Measurements from ENCODE around the gene ROMO1. TPM values are rescaled to one million over a fixed set of nuclear protein-coding genes. Genes with fewer than 3 reads are reported as not detected.

Gene ROMO1
- total and polyA plus RNA-seq, 2 experiments from 2014 or later = 152 to 881 TPM

DNA sequence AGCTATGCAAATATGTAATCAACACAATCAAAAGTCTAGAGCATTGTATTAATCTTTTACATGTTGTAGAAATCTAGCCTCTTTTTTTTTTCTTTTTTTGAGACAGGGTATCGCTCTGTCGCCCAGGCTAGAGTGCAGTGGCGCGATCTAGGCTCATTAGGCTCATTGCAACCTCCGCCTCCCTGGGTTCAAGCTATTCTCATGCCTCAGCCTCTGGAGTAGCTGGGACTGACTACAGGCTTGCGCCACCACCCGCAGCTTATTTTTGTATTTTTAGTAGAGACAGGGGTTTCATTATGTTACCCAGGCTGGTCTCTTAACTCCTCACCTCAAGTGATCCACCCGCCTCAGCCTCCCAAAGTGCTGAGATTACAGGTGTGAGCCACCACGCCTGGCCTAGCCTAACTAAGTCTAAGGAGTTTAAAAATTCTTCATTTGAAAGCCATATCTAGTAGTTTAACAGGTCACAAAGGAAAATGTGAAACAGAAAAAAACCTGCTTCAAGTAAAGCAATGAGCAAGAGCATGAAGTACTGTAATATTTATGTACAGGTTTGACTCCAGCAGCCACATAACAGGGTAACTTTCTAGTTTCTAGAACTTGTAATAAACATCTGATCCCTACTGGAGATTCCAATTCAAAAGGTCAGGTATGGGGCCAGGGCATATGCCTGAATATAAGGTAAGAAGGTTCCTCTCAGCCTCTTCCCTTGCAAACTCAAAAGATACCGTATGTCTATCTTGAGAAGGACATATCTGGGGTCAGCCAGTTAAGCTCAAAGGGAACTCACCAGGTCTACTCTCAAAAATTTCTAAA is 38.9 kb upstream of the ROMO1 start:
- Histone ChIP-seq H3K27me3 (ENCODE audit: insufficient read depth) (no peaks in the 10 kb centered on the region), H3K4me1 (ENCODE audit: insufficient read depth) (peaks cover 48% of the 10 kb centered on the region), H4K20me1 (replicated peaks; ENCODE audit: insufficient read depth) (peaks cover 80% of the 10 kb centered on the region), H3K27ac (ENCODE audit: low read depth) (peak overlapping the region; percentile 64; the same call in 1 of the 2 replicates), H3K79me2 (replicated peaks; ENCODE audit: insufficient read depth) (peaks cover 94% of the 10 kb centered on the region), H2AFZ (no peak overlapping the region), H3K4me2 (peak overlapping the region; percentile 94), H3F3A (replicated peaks; ENCODE audit: low read depth) (no peaks in the 10 kb centered on the region), H3K36me3 (ENCODE audit: insufficient read depth) (no peaks in the 10 kb centered on the region), H3K9me2 (ENCODE audit: insufficient read depth) (no peaks in the 10 kb centered on the region), H3K4me3 (peak overlapping the region; percentile 95; the same call in 1 of the 2 replicates)
- no peak for TF ChIP-seq POLR2AphosphoS5 (IDR thresholded peaks at IDR 0.05; ENCODE audit: low read depth)
- DNase-seq (ENCODE audit: low spot score) (no peak), ATAC-seq (no peak)
- no peaks in the 10 kb centered on the region for H3K9me3 Mint-ChIP-seq
- peak overlapping the region; percentile 12; the same call in 1 of the 3 replicates for H3K4me3 Mint-ChIP-seq
- peaks cover 9% of the 10 kb centered on the region for H3K27me3 Mint-ChIP-seq (ENCODE audit: insufficient read depth, low read depth, poor library complexity)
- no peak overlapping the region for H3K27ac Mint-ChIP-seq
- H3K4me1 Mint-ChIP-seq = peaks cover 41% of the 10 kb centered on the region; the same call in 2 of the 3 replicates
- peaks cover 11% of the 10 kb centered on the region; the same call in 2 of the 3 replicates for H3K36me3 Mint-ChIP-seq (ENCODE audit: low read depth)

DNA sequence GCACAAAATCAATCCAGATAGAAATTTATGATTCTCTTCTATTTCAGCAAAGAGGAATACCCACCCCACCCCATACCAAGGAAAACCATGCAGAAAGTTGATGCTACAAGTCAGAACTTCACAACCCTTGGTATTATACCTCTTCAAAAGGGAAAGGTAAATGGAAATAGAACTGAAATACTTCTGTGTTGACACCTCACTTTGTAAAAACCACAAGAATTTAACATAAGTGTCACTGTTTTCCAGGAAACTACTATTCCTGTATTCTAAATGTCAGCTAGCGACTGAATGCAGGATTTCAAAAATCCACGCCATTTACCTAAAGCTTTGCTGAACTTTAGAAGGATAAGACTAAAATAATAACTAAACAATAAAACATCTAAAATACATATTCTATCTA is 38.2 kb upstream of the ROMO1 start:
- no peak for DNase-seq (ENCODE audit: low spot score)
- peak overlapping the region; percentile 94 for H3K4me2 ChIP-seq
- peaks cover 9% of the 10 kb centered on the region for H3K27me3 Mint-ChIP-seq (ENCODE audit: insufficient read depth, low read depth, poor library complexity)
- peaks cover 11% of the 10 kb centered on the region; the same call in 2 of the 3 replicates for H3K36me3 Mint-ChIP-seq (ENCODE audit: low read depth)
- H3K27me3 ChIP-seq (ENCODE audit: insufficient read depth) = no peaks in the 10 kb centered on the region
- peak overlapping the region; percentile 98; the same call in 2 of the 3 replicates for H3K4me3 Mint-ChIP-seq
- no peaks in the 10 kb centered on the region for H3F3A ChIP-seq (replicated peaks; ENCODE audit: low read depth)
- no peaks in the 10 kb centered on the region for H3K9me3 Mint-ChIP-seq
- no peak overlapping the region for H3K27ac Mint-ChIP-seq
- peaks cover 72% of the 10 kb centered on the region for H4K20me1 ChIP-seq (replicated peaks; ENCODE audit: insufficient read depth)
- H3K9me2 ChIP-seq (ENCODE audit: insufficient read depth) = no peaks in the 10 kb centered on the region
- no peak overlapping the region for H3K27ac ChIP-seq (ENCODE audit: low read depth)
- H2AFZ ChIP-seq = no peak overlapping the region
- peak overlapping the region; percentile 95 for H3K4me3 ChIP-seq
- peaks cover 48% of the 10 kb centered on the region for H3K4me1 ChIP-seq (ENCODE audit: insufficient read depth)
- peaks cover 87% of the 10 kb centered on the region for H3K79me2 ChIP-seq (replicated peaks; ENCODE audit: insufficient read depth)
- no peak for ATAC-seq
- no peaks in the 10 kb centered on the region for H3K36me3 ChIP-seq (ENCODE audit: insufficient read depth)
- peaks cover 41% of the 10 kb centered on the region; the same call in 2 of the 3 replicates for H3K4me1 Mint-ChIP-seq
- TF ChIP-seq JUNB (IDR thresholded peaks at IDR 0.05; ENCODE audit: unreplicated experiment) (no peak), ZNF331 (CRISPR knock-in tag; IDR thresholded peaks at IDR 0.05; ENCODE audit: low read depth) (no peak), EZH2 (IDR thresholded peaks at IDR 0.05; ENCODE audit: low read depth, unreplicated experiment) (no peak), REST (IDR thresholded peaks at IDR 0.05; ENCODE audit: unreplicated experiment) (no peak), NANOG (IDR thresholded peaks at IDR 0.05; ENCODE audit: borderline replicate concordance) (no peak), CREB1 (CRISPR knock-in tag; IDR thresholded peaks at IDR 0.05; ENCODE audit: low read depth) (no peak), STAT1 (IDR thresholded peaks at IDR 0.05; ENCODE audit: unreplicated experiment) (no peak), POLR2AphosphoS5 (IDR thresholded peaks at IDR 0.05; ENCODE audit: low read depth) (no peak)
- TF ChIP-seq, protein P1, sequence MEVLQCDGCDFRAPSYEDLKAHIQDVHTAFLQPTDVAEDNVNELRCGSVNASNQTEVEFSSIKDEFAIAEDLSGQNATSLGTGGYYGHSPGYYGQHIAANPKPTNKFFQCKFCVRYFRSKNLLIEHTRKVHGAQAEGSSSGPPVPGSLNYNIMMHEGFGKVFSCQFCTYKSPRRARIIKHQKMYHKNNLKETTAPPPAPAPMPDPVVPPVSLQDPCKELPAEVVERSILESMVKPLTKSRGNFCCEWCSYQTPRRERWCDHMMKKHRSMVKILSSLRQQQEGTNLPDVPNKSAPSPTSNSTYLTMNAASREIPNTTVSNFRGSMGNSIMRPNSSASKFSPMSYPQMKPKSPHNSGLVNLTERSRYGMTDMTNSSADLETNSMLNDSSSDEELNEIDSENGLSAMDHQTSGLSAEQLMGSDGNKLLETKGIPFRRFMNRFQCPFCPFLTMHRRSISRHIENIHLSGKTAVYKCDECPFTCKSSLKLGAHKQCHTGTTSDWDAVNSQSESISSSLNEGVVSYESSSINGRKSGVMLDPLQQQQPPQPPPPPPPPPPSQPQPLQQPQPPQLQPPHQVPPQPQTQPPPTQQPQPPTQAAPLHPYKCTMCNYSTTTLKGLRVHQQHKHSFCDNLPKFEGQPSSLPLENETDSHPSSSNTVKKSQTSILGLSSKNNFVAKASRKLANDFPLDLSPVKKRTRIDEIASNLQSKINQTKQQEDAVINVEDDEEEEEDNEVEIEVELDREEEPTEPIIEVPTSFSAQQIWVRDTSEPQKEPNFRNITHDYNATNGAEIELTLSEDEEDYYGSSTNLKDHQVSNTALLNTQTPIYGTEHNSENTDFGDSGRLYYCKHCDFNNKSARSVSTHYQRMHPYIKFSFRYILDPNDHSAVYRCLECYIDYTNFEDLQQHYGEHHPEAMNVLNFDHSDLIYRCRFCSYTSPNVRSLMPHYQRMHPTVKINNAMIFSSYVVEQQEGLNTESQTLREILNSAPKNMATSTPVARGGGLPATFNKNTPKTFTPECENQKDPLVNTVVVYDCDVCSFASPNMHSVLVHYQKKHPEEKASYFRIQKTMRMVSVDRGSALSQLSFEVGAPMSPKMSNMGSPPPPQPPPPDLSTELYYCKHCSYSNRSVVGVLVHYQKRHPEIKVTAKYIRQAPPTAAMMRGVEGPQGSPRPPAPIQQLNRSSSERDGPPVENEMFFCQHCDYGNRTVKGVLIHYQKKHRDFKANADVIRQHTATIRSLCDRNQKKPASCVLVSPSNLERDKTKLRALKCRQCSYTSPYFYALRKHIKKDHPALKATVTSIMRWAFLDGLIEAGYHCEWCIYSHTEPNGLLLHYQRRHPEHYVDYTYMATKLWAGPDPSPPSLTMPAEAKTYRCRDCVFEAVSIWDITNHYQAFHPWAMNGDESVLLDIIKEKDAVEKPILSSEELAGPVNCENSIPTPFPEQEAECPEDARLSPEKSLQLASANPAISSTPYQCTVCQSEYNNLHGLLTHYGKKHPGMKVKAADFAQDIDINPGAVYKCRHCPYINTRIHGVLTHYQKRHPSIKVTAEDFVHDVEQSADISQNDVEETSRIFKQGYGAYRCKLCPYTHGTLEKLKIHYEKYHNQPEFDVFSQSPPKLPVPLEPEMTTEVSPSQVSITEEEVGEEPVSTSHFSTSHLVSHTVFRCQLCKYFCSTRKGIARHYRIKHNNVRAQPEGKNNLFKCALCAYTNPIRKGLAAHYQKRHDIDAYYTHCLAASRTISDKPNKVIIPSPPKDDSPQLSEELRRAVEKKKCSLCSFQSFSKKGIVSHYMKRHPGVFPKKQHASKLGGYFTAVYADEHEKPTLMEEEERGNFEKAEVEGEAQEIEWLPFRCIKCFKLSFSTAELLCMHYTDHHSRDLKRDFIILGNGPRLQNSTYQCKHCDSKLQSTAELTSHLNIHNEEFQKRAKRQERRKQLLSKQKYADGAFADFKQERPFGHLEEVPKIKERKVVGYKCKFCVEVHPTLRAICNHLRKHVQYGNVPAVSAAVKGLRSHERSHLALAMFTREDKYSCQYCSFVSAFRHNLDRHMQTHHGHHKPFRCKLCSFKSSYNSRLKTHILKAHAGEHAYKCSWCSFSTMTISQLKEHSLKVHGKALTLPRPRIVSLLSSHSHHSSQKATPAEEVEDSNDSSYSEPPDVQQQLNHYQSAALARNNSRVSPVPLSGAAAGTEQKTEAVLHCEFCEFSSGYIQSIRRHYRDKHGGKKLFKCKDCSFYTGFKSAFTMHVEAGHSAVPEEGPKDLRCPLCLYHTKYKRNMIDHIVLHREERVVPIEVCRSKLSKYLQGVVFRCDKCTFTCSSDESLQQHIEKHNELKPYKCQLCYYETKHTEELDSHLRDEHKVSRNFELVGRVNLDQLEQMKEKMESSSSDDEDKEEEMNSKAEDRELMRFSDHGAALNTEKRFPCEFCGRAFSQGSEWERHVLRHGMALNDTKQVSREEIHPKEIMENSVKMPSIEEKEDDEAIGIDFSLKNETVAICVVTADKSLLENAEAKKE (CRISPR knock-in tag; IDR thresholded peaks at IDR 0.05) = no peak

Data from GM23338 (cell line).